Amygdala (tissue), 56 donors: ENCODE results near the gene GNE.

ENCODE experiments used
- DNase-seq, 56 donors: peaks; one replicate each; lab custom pipeline; 2025; lab: John Stamatoyannopoulos, UW

GNE gene

DNA sequence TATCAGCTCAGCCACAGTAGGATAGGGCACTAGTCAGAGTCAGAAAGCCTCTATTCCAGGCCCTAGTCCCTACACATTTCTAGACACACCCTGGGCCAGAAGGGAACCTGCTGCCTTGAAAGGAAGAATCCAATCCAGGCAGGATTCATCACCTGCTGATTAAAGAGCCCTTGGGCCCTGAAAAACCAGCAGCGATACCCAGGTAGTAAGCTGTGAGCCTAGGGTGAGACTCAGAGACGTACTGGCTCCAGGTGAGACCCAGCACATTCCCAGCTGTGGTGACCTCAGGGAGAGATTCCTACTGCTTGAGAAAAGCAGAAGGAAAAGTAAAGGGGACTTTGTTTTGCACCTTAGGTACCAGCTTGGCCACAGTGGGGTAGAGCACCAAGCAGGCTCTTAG lies 84.4 kb downstream of the GNE start:
- DNase-seq = no peak

DNA sequence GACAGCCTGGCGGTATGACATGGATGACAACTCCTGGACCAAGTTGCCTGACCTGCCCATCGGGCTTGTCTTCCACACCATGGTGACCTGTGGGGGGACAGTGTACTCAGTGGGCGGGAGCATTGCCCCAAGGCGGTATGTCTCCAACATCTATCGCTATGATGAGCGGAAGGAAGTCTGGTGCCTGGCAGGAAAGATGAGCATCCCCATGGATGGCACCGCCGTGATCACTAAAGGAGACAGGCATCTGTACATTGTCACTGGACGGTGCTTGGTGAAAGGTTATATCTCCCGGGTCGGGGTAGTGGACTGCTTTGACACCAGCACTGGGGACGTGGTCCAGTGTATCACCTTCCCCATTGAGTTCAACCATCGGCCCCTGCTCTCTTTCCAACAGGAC lies 87.7 kb downstream of the GNE start:
- no peak for DNase-seq

GRCh38 chr9:36169708-36170107 lies 88.5 kb downstream of the GNE start:
- DNase-seq = no peak

- DNase-seq = no peak
Measured at GRCh38 chr9:36169166-36169565, 89.1 kb downstream of the GNE start, which contains the start of gene CCIN. CCIN (plus strand) TSS chr9:36169388; CDS start chr9:36169503, 115 bp downstream.

- DNase-seq = peak in 48 of 56 donors; percentile 26 to 88 (median 68)
Measured at GRCh38 chr9:36166168-36166927, 91.9 kb downstream of the GNE start.

GRCh38 chr9:36165826-36166167 lies 92.5 kb downstream of the GNE start:
- peak in 6 of 56 donors; percentile 44 to 62 (median 50) for DNase-seq

- DNase-seq = no peak
Measured at GRCh38 chr9:36164989-36165388, 93.3 kb downstream of the GNE start.
